GM23248 (cell line): ENCODE results near the gene PRIMA1.

Source experiments
- EZH2 ChIP-seq: fragments of 200-600 bp; sonication (generic); IDR thresholded peaks from 2 replicates; pipeline ENCODE4 v1.6.1; 2018; ENCODE audit warnings: antibody characterized with exemption, mild to moderate bottlenecking; ENCODE audit not compliant: insufficient read depth, poor library complexity, severe bottlenecking
- EZH2phosphoT487 ChIP-seq: fragments of 200-600 bp; sonication (generic); IDR thresholded peaks from 2 replicates; pipeline ENCODE4 v1.6.1; 2018; ENCODE audit warnings: antibody characterized with exemption, moderate library complexity, mild to moderate bottlenecking, low read depth; ENCODE audit not compliant: insufficient read depth

- TF ChIP-seq EZH2 (no peak), EZH2phosphoT487 (no peak)
Observed at GRCh38 chr14:93778856-93779629, 9.2 kb downstream of the PRIMA1 start.
